GM23248 (cell line): ENCODE data around the gene TRAPPC8.

Experiments
- EZH2 ChIP-seq: fragments of 200-600 bp; sonication (generic); IDR thresholded peaks from 2 replicates; pipeline ENCODE4 v1.6.1; 2018; ENCODE audit warnings: antibody characterized with exemption, mild to moderate bottlenecking; ENCODE audit not compliant: insufficient read depth, poor library complexity, severe bottlenecking
- EZH2phosphoT487 ChIP-seq: fragments of 200-600 bp; sonication (generic); IDR thresholded peaks from 2 replicates; pipeline ENCODE4 v1.6.1; 2018; ENCODE audit warnings: antibody characterized with exemption, moderate library complexity, mild to moderate bottlenecking, low read depth; ENCODE audit not compliant: insufficient read depth

DNA sequence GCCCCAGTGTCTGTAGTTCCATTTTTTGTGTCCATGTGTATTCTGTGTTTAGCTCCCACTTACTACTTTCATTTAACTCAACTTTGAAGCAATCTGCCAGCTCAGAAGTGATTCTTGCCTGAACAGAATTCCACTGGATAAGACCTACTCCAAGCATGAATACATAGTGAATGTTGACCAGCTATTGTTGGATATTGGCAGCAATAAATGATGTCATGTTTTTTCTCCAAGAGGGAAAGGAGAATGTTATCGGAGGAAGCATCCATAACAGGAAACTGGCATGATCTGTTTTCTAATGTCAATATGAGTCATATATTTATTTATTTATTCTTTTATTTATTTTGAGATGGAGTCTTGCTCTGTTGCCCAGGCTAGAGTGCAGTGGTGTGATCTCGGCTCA, 36.8 kb upstream of the TRAPPC8 start:
- TF ChIP-seq EZH2 (no peak), EZH2phosphoT487 (no peak)
